ENCODE results near the gene RNF223.
"Not testable (repeated sequence)": the region's sequence is repeated elsewhere in the genome, so short reads cannot be mapped to it uniquely, and the experiment has no call there.

The RNF223 gene

GRCh38 chr1:1082239-1082775 lies 8.2 kb upstream of the RNF223 start:
- DNase-seq (ENCODE audit: low read depth), result no peak
- H3K4me3 ChIP-seq (ENCODE audit: low read depth, low read length), result no peak overlapping the region
- in situ Hi-C loops (cut with HindIII; ENCODE audit: low sequenced_read_pairs), result no loop called here

GRCh38 chr1:1081311-1082238 lies 7.5 kb upstream of the RNF223 start:
- TF ChIP-seq CTCF (IDR thresholded peaks at IDR 0.05; ENCODE audit: low read depth, low read length, missing control alignments), result no peak
- DNase-seq (ENCODE audit: low read depth), result no peak
- H3K4me3 ChIP-seq (ENCODE audit: low read depth, low read length), result no peak overlapping the region
- in situ Hi-C loops (cut with HindIII; ENCODE audit: low sequenced_read_pairs), result no loop called here

More at GRCh38 chr1:1082239-1082775, 8.2 kb upstream of the RNF223 start:
- no peak for TF ChIP-seq CTCF (IDR thresholded peaks at IDR 0.05; ENCODE audit: low read depth, low read length, missing control alignments)

- H3K4me3 ChIP-seq (ENCODE audit: low read depth, low read length), result no peak overlapping the region
- no peak for TF ChIP-seq CTCF (IDR thresholded peaks at IDR 0.05; ENCODE audit: low read depth, low read length, missing control alignments)
- in situ Hi-C loops (cut with HindIII; ENCODE audit: low sequenced_read_pairs), result no loop called here
- no peak for DNase-seq (ENCODE audit: low read depth)
These were observed 6.8 kb upstream of the RNF223 start for GRCh38 chr1:1080951-1081310.

GRCh38 chr1:1080122-1080757 lies 6.1 kb upstream of the RNF223 start:
- in situ Hi-C loops (cut with HindIII; ENCODE audit: low sequenced_read_pairs), result no loop called here
- TF ChIP-seq CTCF (IDR thresholded peaks at IDR 0.05; ENCODE audit: low read depth, low read length, missing control alignments), result no peak
- DNase-seq (ENCODE audit: low read depth), result no peak
- H3K4me3 ChIP-seq (ENCODE audit: low read depth, low read length), result peak overlapping the region; percentile 7

- DNase-seq (ENCODE audit: low read depth), result peak; percentile 77
- in situ Hi-C loops (cut with HindIII; ENCODE audit: low sequenced_read_pairs), result no loop called here
- H3K4me3 ChIP-seq (ENCODE audit: low read depth, low read length), result peak overlapping the region; percentile 7
- TF ChIP-seq CTCF (IDR thresholded peaks at IDR 0.05; ENCODE audit: low read depth, low read length, missing control alignments), result no peak
These were observed 5.5 kb upstream of the RNF223 start for GRCh38 chr1:1079408-1080121.

GRCh38 chr1:1077396-1077795 lies 3.3 kb upstream of the RNF223 start:
- in situ Hi-C loops (cut with HindIII; ENCODE audit: low sequenced_read_pairs); H3K4me3 ChIP-seq (ENCODE audit: low read depth, low read length); DNase-seq (ENCODE audit: low read depth): not testable (repeated sequence)

Data from astrocyte of the cerebellum (primary cell).